GM12878 (cell line): ENCODE data around the gene C1orf232. TPM values are rescaled to one million over a fixed set of nuclear protein-coding genes. Genes with fewer than 3 reads are reported as not detected.

Source experiments
- ATAC-seq: fragments of 200-7000 bp; cut with Tn5 transposase; 3 replicates; pipeline ENCODE4 v1.9.1; 2020; ENCODE audit warnings: mild to moderate bottlenecking, moderate library complexity
- BruUV-seq: library from RNA; stranded (reverse); fragments of 400-500 nt; replicated peaks from 2 replicates; lab custom pipeline; 2021; lab: Mats Ljungman, UMichigan
- CTCF ChIA-PET: fragments of 300-600 bp; sonication (Branson Sonifier 250); formaldehyde crosslinking; extraction: SDS; loops from one replicate; lab custom pipeline; 2021; ENCODE audit warnings: inconsistent platforms; lab: Yijun Ruan, JAX
- POLR2A ChIA-PET: fragments of 350-600 bp; formaldehyde crosslinking; extraction: SDS; loops from one replicate; lab custom pipeline; 2021; ENCODE audit warnings: inconsistent platforms; lab: Charles Lee
- RAD21 ChIA-PET: fragments of 300-600 bp; sonication (Branson Sonifier 250); formaldehyde crosslinking; loops from one replicate; lab custom pipeline; 2023; ENCODE audit warnings: antibody characterized with exemption; ENCODE audit not compliant: unreplicated experiment; lab: Charles Lee
- SMC1A ChIA-PET: fragments of 300-600 bp; sonication (Branson Sonifier 250); formaldehyde crosslinking; loops from one replicate; lab custom pipeline; 2023; ENCODE audit not compliant: unreplicated experiment, uncharacterized antibody; lab: Charles Lee
- DNase-seq: peaks from one replicate; pipeline ENCODE4 v3.0.0-alpha.2; 2011; ENCODE audit warnings: low read depth, low spot score
- FAIRE-seq: peaks from 3 replicates; lab custom pipeline; 2011; peaks lifted over from hg19 to GRCh38; lab: Jason Lieb, UNC
- H2AFZ ChIP-seq: 2 replicates; pipeline ENCODE4 v1.6.0; 2011; ENCODE audit warnings: low read depth, low read length, control low read depth; ENCODE audit not compliant: control insufficient read depth
- H3K27ac ChIP-seq: 2 replicates; pipeline ENCODE4 v1.5.1; 2011; ENCODE audit warnings: control low read depth; ENCODE audit not compliant: control insufficient read depth, insufficient read depth
- H3K27me3 ChIP-seq, 2 experiments: replicated peaks in 1 of 2; 2 replicates each; pipeline versions ENCODE4 v1.6.0 to v1.6.1; 2011; ENCODE audit warnings: low read length in 1 of 2; ENCODE audit not compliant: control insufficient read depth in 2 of 2, insufficient read depth in 2 of 2
- H3K36me3 ChIP-seq, 2 experiments: 2 replicates each; pipeline ENCODE4 v1.5.1; 2011; ENCODE audit warnings: low read length in 1 of 2; ENCODE audit not compliant: control insufficient read depth in 2 of 2, insufficient read depth in 2 of 2
- H3K4me1 ChIP-seq: 2 replicates; pipeline ENCODE4 v1.6.1; 2011; ENCODE audit warnings: mild to moderate bottlenecking, low read length, moderate library complexity, mixed read lengths; ENCODE audit not compliant: control insufficient read depth, insufficient read depth
- H3K4me2 ChIP-seq: 2 replicates; pipeline ENCODE4 v1.6.0; 2011; ENCODE audit warnings: control low read depth; ENCODE audit not compliant: control insufficient read depth, insufficient read depth
- H3K4me3 ChIP-seq: fragments of 200-600 bp; sonication (generic); 2 replicates; pipeline ENCODE4 v1.5.1; 2016
- H3K79me2 ChIP-seq: 2 replicates; pipeline ENCODE4 v1.6.0; 2011; ENCODE audit warnings: low read length; ENCODE audit not compliant: control insufficient read depth, insufficient read depth
- H3K9ac ChIP-seq: 2 replicates; pipeline ENCODE4 v1.8.0; 2011; ENCODE audit warnings: low read length, control low read depth, mixed read lengths; ENCODE audit not compliant: control insufficient read depth, insufficient read depth
- H3K9me3 ChIP-seq: replicated peaks from 3 replicates; pipeline ENCODE4 v1.5.1; 2011; ENCODE audit warnings: mild to moderate bottlenecking, low read length; ENCODE audit not compliant: control insufficient read depth, insufficient read depth
- H4K20me1 ChIP-seq: 2 replicates; pipeline ENCODE4 v1.6.0; 2011; ENCODE audit not compliant: control insufficient read depth, insufficient read depth
- ATF7 ChIP-seq: fragments of 450-650 bp; IDR thresholded peaks from 2 replicates; pipeline ENCODE4 v1.6.1; 2016; ENCODE audit warnings: low read depth, mild to moderate bottlenecking
- BACH1 ChIP-seq: fragments of 450-650 bp; IDR thresholded peaks from 2 replicates; pipeline ENCODE4 v1.6.1; 2017; ENCODE audit warnings: mild to moderate bottlenecking, borderline replicate concordance
- BHLHE40 ChIP-seq, 2 experiments: fragments of 450-650 bp in 1 of 2; IDR thresholded peaks; 2 replicates each; pipeline ENCODE4 v1.6.1; 2011 to 2017; ENCODE audit warnings: low read depth in 2 of 2, borderline replicate concordance in 1 of 2, improper control_type of control experiment in 1 of 2, low read length in 1 of 2, mild to moderate bottlenecking in 1 of 2
- DPF2 ChIP-seq: fragments of 450-650 bp; IDR thresholded peaks from 2 replicates; pipeline ENCODE4 v1.6.1; 2017; ENCODE audit warnings: mild to moderate bottlenecking
- FOS ChIP-seq: IDR thresholded peaks from 3 replicates; pipeline ENCODE4 v1.6.1; 2011; ENCODE audit warnings: borderline replicate concordance; ENCODE audit not compliant: insufficient read length; ENCODE audit errors: extremely low read depth
- FOXK2 ChIP-seq: fragments of 450-650 bp; IDR thresholded peaks from 2 replicates; pipeline ENCODE4 v1.6.1; 2017; ENCODE audit warnings: mild to moderate bottlenecking, moderate library complexity
- FOXM1 ChIP-seq: IDR thresholded peaks from 2 replicates; pipeline ENCODE4 v1.6.1; 2012; ENCODE audit warnings: low read depth, mild to moderate bottlenecking, inconsistent platforms, low read length, moderate library complexity
- GABPA ChIP-seq: IDR thresholded peaks from 2 replicates; pipeline ENCODE4 v1.6.1; 2014; ENCODE audit warnings: antibody characterized with exemption, low read depth, mild to moderate bottlenecking, inconsistent platforms
- HCFC1 ChIP-seq: fragments of 150-350 bp; IDR thresholded peaks from 2 replicates; pipeline ENCODE4 v1.6.1; 2014; ENCODE audit warnings: low read length
- IKZF2 ChIP-seq, 2 experiments: fragments of 450-650 bp; IDR thresholded peaks; 2 replicates each; pipeline ENCODE4 v1.6.1; 2017; ENCODE audit warnings: mild to moderate bottlenecking in 2 of 2, moderate library complexity in 2 of 2
- NBN ChIP-seq: fragments of 450-650 bp; IDR thresholded peaks from 2 replicates; pipeline ENCODE4 v1.6.1; 2016
- POLR2AphosphoS5 ChIP-seq: IDR thresholded peaks from 2 replicates; pipeline ENCODE4 v1.6.1; 2011; ENCODE audit warnings: mild to moderate bottlenecking, low read length, inconsistent platforms
- RAD21 ChIP-seq: IDR thresholded peaks from 2 replicates; pipeline ENCODE4 v1.6.1; 2011; ENCODE audit warnings: mild to moderate bottlenecking, low read depth, low read length, moderate library complexity; ENCODE audit not compliant: insufficient read depth
- RBBP5 ChIP-seq: fragments of 200-600 bp; sonication (generic); conservative IDR thresholded peaks from 2 replicates; pipeline ENCODE4 v1.6.1; 2016
- RCOR1 ChIP-seq: conservative IDR thresholded peaks from 2 replicates; pipeline ENCODE4 v1.6.1; 2012; ENCODE audit warnings: low read depth, low read length, improper control_type of control experiment
- RUNX3 ChIP-seq: IDR thresholded peaks from 2 replicates; pipeline ENCODE4 v1.6.1; 2012; ENCODE audit warnings: low read length, inconsistent platforms
- SREBF1 ChIP-seq: IDR thresholded peaks from 2 replicates; pipeline ENCODE4 v1.6.1; 2012; ENCODE audit warnings: mild to moderate bottlenecking, low read length
- TARDBP ChIP-seq: IDR thresholded peaks from 2 replicates; pipeline ENCODE4 v1.6.1; 2016; ENCODE audit warnings: borderline replicate concordance
- TCF12 ChIP-seq: IDR thresholded peaks from 2 replicates; pipeline ENCODE4 v1.6.1; 2011; ENCODE audit warnings: low read depth, mild to moderate bottlenecking, low read length
- ZNF24 ChIP-seq: fragments of 450-650 bp; IDR thresholded peaks from 2 replicates; pipeline ENCODE4 v1.6.1; 2017; ENCODE audit warnings: antibody characterized with exemption, mild to moderate bottlenecking
- WGBS: methylation state at CpG from one replicate; pipeline ENCODE4 v1.1.6; 2016; ENCODE audit warnings: low lambda C conversion rate; ENCODE audit not compliant: insufficient replicate concordance, insufficient coverage; ENCODE audit errors: missing lambda C conversion rate; 5-methylcytosine and 5-hydroxymethylcytosine counted together
- in situ Hi-C: fragments of 300-500 bp; cut with MboI; formaldehyde crosslinking; loops from 9 replicates; pipeline ENCODE4 v1.14.3; 2018; ENCODE audit warnings: mixed read lengths
- intact Hi-C: fragments of 100-400 bp; cut with micrococcal nuclease; formaldehyde crosslinking; loops from one replicate; pipeline ENCODE4 v1.14.2; 2022; ENCODE audit not compliant: unreplicated experiment
- polyA plus RNA-seq, 11 experiments: library from polyadenylated mRNA; depleted of rRNA in 4 of 11; unstranded in 6 of 11; stranded (reverse) in 5 of 11; fragments of >200 nt; fragmentation: Nextera tagmentation in 4 of 11; fragmentation: Illumina TruSeq in 1 of 11; extraction: Ambion mirVana in 4 of 11; extraction: Trizol in 1 of 11; gene quantifications; 1 replicate in 1 of 11; 2 replicates in 10 of 11; pipeline versions ENCODE4 v1.2.1 to v1.2.3, GENCODE V29; 2011 to 2016; ENCODE audit warnings: inconsistent platforms in 2 of 11, missing spikeins in 2 of 11, low read depth in 1 of 11
- total RNA-seq, 4 experiments: library from RNA; depleted of rRNA in 3 of 4; stranded (reverse); fragments of >200 nt in 3 of 4; fragmentation: Illumina TruSeq in 1 of 4; extraction: Trizol in 1 of 4; gene quantifications; 2 replicates each; pipeline versions ENCODE4 v1.2.1 to v1.2.3, GENCODE V29; 2013 to 2021
- TF ChIP-seq, protein P1 (sequence below): fragments of 450-650 bp; IDR thresholded peaks from 2 replicates; pipeline ENCODE4 v1.6.1; 2017; ENCODE audit warnings: borderline replicate concordance
- TF ChIP-seq, protein P2 (sequence below): fragments of 450-650 bp; IDR thresholded peaks from 2 replicates; pipeline ENCODE4 v1.6.1; 2016; ENCODE audit warnings: mild to moderate bottlenecking
- TF ChIP-seq, protein P3 (sequence below): IDR thresholded peaks from 2 replicates; pipeline ENCODE4 v1.6.1; 2012; ENCODE audit warnings: low read depth, low read length, improper control_type of control experiment

C1orf232 gene
- total and polyA plus RNA-seq, 10 of the 15 experiments (the other 5 are each of a cell fraction or from before 2014, with no cell fraction given) = not detected

DNA sequence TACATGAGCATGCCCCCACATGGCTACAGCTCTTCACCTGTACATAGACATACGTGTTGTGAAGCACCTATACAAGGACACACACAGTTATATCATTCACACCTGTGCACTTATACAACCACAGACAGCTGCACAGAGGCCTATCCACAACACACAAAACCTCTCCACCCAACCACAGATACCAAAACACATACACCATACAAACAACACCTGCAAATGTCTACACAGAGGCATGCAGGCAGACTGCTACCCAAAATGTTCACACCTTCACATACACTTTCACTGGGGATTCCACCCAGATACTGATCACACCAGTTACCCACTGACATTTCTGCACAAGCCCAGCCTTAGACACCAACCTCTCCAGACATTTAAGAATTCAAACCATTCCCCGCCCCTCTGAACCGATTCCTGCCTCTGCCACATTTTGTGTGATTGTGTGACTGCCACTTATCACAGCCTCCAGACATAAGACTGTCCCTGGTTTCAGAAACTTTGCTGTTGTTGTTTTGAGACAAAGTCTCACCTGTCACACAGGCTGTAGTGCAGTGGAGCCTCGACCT is 2.0 kb downstream of the C1orf232 start:
- H2AFZ ChIP-seq = no peak overlapping the region
- peaks cover 3 to 9% of the 10 kb centered on the region in 2 experiments; a peak in 3 of 4 replicates for H3K27me3 ChIP-seq
- H3K9me3 ChIP-seq = no peaks in the 10 kb centered on the region; the same call in 2 of the 3 replicates
- no peaks in the 10 kb centered on the region for H4K20me1 ChIP-seq
- CTCF ChIA-PET = interaction anchor here (1.0 to 5.8 kb wide), 2 partner anchors 69 to 111 kb away, joined by 3 to 110 read pairs; partner anchors contain the start of gene CEP85
- H3K27ac ChIP-seq = no peak overlapping the region
- in situ Hi-C loops (no loop called here), intact Hi-C loops (loop anchor here (5.0 to 10.0 kb wide), 2 partner anchors 156 to 228 kb away; no protein-coding TSS in a partner anchor)
- peaks cover 12% of the 10 kb centered on the region for H3K79me2 ChIP-seq
- TF ChIP-seq BHLHE40 (IDR thresholded peaks at IDR 0.05; ENCODE audit: borderline replicate concordance in 1 of 2, low read depth in 2 of 2, low read length in 1 of 2) (peak in 1 of 2 experiments; percentile 31; a peak in 1 of 4 replicates), ZNF24 (no peak), IKZF2 (IDR thresholded peaks at IDR 0.05) (peak; percentile 18 to 33; a peak in 2 of 4 replicates), FOXM1 (no peak), ATF7 (peak; percentile 46; the same call in 1 of the 2 replicates), RUNX3 (0 out of 2 replicates have a peak, but pooled peaks have one; percentile 13), NBN (peak; percentile 51; the same call in 1 of the 2 replicates), RCOR1 (no peak), FOS (no peak), RAD21 (no peak), SREBF1 (no peak), RBBP5 (no peak), BACH1 (no peak), TCF12 (0 out of 2 replicates have a peak, but pooled peaks have one; percentile 39), TARDBP (no peak), FOXK2 (0 out of 2 replicates have a peak, but pooled peaks have one; percentile 12), GABPA (no peak), HCFC1 (no peak), POLR2AphosphoS5 (no peak), DPF2 (no peak)
- TF ChIP-seq, protein P1, sequence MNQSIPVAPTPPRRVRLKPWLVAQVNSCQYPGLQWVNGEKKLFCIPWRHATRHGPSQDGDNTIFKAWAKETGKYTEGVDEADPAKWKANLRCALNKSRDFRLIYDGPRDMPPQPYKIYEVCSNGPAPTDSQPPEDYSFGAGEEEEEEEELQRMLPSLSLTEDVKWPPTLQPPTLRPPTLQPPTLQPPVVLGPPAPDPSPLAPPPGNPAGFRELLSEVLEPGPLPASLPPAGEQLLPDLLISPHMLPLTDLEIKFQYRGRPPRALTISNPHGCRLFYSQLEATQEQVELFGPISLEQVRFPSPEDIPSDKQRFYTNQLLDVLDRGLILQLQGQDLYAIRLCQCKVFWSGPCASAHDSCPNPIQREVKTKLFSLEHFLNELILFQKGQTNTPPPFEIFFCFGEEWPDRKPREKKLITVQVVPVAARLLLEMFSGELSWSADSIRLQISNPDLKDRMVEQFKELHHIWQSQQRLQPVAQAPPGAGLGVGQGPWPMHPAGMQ = peak; percentile 63; the same call in 1 of the 2 replicates
- TF ChIP-seq, protein P2, sequence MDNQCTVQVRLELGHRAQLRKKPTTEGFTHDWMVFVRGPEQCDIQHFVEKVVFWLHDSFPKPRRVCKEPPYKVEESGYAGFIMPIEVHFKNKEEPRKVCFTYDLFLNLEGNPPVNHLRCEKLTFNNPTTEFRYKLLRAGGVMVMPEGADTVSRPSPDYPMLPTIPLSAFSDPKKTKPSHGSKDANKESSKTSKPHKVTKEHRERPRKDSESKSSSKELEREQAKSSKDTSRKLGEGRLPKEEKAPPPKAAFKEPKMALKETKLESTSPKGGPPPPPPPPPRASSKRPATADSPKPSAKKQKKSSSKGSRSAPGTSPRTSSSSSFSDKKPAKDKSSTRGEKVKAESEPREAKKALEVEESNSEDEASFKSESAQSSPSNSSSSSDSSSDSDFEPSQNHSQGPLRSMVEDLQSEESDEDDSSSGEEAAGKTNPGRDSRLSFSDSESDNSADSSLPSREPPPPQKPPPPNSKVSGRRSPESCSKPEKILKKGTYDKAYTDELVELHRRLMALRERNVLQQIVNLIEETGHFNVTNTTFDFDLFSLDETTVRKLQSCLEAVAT = peak; percentile 46; the same call in 1 of the 2 replicates
- TF ChIP-seq, protein P3, sequence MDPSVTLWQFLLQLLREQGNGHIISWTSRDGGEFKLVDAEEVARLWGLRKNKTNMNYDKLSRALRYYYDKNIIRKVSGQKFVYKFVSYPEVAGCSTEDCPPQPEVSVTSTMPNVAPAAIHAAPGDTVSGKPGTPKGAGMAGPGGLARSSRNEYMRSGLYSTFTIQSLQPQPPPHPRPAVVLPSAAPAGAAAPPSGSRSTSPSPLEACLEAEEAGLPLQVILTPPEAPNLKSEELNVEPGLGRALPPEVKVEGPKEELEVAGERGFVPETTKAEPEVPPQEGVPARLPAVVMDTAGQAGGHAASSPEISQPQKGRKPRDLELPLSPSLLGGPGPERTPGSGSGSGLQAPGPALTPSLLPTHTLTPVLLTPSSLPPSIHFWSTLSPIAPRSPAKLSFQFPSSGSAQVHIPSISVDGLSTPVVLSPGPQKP = no peak
- WGBS = 46% methylated on average over 4 of the region's 4 CpGs
- no peak overlapping the region for H3K9ac ChIP-seq
- POLR2A ChIA-PET = interaction anchor here (0.6 kb wide), 1 partner anchor 28 kb away, joined by 3 read pairs; no protein-coding TSS in a partner anchor
- BruUV-seq = no TSS peak
- ATAC-seq (no peak), DNase-seq (no peak), FAIRE-seq (no peak)
- RAD21 ChIA-PET = no interaction called here
- SMC1A ChIA-PET = no interaction called here
- no peak overlapping the region for H3K4me3 ChIP-seq
- H3K4me2 ChIP-seq = no peak overlapping the region
- H3K36me3 ChIP-seq = no peaks in the 10 kb centered on the region; a peak in 1 of 4 replicates
- peaks cover 12% of the 10 kb centered on the region for H3K4me1 ChIP-seq
